GM12892 (cell line): ENCODE data around the gene BRINP1.

Experiments used
- POLR2A ChIP-seq: IDR thresholded peaks from 2 replicates; pipeline ENCODE4 v1.6.1; 2011; ENCODE audit warnings: low read depth, low read length, control low read depth
- POLR2AphosphoS5 ChIP-seq: IDR thresholded peaks from 2 replicates; pipeline ENCODE4 v1.6.1; 2011; ENCODE audit warnings: low read depth, low read length, control low read depth

GRCh38 chr9:119180897-119181296, 188.3 kb downstream of the BRINP1 start:
- no peak for TF ChIP-seq POLR2A
- TF ChIP-seq POLR2AphosphoS5 = no peak
